ENCODE data around the gene PPBP. TPM values are rescaled to one million over a fixed set of nuclear protein-coding genes. Genes with fewer than 3 reads are reported as not detected.

Gene PPBP, protein sequence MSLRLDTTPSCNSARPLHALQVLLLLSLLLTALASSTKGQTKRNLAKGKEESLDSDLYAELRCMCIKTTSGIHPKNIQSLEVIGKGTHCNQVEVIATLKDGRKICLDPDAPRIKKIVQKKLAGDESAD
- 1 to 10 TPM in 9 of 12 donors, under 1 TPM in 1, not detected in 2; 0.96 to 7.8 (median 3.1) TPM for polyA plus RNA-seq (ENCODE audit: insufficient read length in 12 of 12)
- long read RNA-seq, donor 1: 0 reads
- long read RNA-seq, donor 2, partial matches to known transcripts: 0 of 2 reads
- long read RNA-seq, donor 2, other reads (novel, unspliced or antisense): 0 of 2 reads
- long read RNA-seq, donor 3: 0 reads
- long read RNA-seq, donor 4: 0 reads
- long read RNA-seq, donor 5, partial matches to known transcripts: 0 of 2 reads
- long read RNA-seq, donor 5, other reads (novel, unspliced or antisense): 0 of 2 reads
- long read RNA-seq, donor 6: 0 reads
- long read RNA-seq, donor 7: 0 reads
- long read RNA-seq, donor 8, partial matches to known transcripts: 0 of 2 reads
- long read RNA-seq, donor 8, other reads (novel, unspliced or antisense): 0 of 2 reads
- long read RNA-seq, donor 9, transcript PPBP-201 (3 exons, 715 nt): major isoform, 8 of 8 reads
- long read RNA-seq, donor 9, partial matches to known transcripts: 0 of 8 reads
- long read RNA-seq, donor 9, other reads (novel, unspliced or antisense): 0 of 8 reads
- long read RNA-seq, donor 10, partial matches to known transcripts: 0 of 2 reads
- long read RNA-seq, donor 10, other reads (novel, unspliced or antisense): 0 of 2 reads
- long read RNA-seq, donor 11, partial matches to known transcripts: 0 of 3 reads
- long read RNA-seq, donor 11, other reads (novel, unspliced or antisense): 0 of 3 reads

DNA sequence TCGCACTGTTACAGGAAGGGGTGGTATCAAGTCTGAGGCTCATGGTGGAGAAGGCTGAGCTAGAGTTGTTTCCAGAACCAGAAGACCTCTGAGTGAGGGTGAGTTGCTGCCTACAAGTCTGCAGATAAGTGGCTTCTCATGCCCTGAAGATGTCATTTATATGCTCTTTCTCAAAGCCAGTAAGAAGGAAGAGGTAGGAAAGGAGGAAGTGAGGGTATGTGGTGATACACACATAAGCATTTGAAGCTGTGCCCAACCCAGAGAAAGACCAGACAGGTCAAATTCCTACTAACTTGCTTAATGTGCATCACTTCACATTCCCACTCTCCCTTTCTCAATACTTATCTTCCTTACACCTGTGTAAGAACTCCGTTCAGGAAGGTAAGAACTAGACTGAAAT lies at the start of gene PPBP:
Gene PPBP (minus strand): TSS at position 130 of the 400 bp plus-strand sequence. CDS start 87 bp downstream, at position 43.
- DNase-seq: no peak

DNA sequence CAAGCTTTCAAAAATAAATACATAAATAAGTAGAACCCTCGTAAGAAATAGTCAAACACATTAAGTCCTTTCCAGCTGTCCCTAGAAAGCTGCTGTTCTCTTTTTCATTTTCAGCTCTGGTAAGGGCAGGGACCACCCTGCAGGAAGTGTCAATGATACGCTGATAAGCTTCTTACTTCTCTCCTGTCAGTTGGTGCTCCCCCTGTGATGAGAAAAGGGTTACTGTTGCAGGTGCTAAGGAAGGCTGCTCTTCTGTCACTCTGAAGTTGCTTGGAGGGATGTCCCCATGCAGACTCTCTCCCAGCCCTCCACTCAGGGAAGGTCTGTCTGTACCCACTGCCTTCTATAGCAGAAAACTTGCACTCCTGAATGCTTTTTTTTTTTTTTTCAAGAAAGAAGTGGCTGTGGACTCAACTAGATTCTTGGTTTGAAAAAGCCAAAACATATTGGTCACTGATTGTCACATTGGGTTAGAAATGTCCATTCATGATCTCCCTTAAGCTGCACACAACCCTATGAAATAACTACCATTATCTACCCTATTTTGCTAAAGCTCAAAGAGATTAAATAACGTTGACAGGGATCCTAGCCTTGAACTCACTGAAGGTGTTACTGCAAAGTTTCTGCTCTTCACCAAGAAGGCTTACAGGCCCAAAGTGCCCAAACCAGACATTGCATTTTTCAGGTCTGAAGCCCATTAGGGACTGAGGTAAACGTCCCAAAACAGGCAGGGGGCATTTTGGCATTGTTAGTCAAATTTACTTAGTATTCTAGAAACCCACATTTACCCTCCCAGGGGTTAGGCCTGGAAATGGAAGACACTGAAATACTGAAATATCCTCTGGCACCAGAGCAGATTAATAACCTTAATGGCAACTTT lies 49.3 kb upstream of the PPBP start:
- no peak for DNase-seq

DNA sequence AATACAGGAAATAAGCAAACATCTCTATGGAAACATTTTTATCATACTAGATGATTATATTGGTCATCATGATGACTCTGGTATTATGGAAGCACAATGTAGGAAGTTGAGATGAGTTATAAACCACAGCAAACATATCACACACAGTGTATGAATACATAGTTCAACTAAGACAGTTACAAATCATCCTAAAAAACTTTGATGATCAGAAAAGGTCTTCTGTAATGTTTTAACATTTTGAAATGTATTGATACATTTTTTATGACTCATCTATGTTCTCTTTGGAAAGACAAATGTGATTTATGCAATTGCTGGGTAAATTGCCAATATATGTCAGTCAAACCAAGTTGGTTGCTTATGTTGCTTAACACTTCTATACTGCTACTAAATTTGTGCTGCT lies 45.7 kb upstream of the PPBP start:
- no peak for DNase-seq

DNA sequence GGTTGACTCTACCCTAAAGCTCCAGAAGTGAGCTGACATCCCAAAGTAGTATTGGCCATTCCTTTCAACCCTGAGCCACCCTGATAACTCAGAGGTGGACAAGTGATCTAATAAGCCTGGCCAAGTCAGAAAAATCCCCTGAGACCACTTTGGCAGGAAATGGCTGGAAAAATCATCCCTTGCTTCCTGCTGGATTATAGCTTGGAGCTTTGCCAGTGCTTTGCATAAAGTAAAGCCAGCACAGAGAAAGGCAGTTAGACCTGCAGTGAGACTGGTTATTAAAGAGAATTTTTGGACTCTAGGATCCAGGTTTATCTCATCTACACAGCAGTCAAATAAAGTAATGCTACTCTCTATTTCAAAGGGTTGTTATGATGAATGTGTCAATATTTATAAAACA lies 44.1 kb upstream of the PPBP start:
- no peak for DNase-seq

DNA sequence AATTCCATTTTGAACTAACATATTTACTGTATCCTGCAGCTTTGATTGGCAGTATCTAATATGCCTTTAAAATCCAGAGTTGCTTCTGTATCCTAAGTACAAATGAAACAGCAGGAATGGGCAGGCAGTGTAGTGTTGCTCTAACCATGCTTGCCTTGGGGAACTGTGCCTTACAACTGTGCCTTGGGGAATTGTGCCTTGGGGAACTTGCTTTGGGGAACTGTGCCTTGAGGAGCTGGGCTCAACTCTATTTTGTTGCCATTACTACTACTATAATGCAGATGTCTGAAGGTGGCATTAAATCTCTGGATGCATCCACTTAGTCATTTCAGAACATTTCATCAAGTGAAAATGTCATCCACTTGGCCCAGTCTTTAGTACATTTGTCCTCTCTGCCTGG lies 43.6 kb upstream of the PPBP start:
- DNase-seq: no peak

DNA sequence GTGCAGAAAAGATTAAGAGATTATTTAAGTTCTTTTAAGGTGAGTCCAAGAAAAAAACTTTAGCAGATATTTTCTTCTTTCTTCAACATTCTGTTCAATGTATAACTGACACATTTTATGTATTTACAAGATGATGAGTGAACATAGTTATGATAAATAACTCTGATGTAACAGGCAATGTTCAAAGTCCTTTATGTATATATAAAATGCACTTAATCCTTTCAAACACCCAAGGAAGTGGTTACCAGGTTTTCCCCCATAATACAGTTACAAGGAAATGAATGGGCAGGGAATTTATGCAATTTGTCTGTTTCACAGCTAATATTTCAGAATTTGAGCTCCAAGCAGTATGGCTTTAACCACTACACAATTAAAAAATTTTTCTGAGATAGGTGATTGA lies 42.3 kb upstream of the PPBP start:
- DNase-seq: no peak

DNA sequence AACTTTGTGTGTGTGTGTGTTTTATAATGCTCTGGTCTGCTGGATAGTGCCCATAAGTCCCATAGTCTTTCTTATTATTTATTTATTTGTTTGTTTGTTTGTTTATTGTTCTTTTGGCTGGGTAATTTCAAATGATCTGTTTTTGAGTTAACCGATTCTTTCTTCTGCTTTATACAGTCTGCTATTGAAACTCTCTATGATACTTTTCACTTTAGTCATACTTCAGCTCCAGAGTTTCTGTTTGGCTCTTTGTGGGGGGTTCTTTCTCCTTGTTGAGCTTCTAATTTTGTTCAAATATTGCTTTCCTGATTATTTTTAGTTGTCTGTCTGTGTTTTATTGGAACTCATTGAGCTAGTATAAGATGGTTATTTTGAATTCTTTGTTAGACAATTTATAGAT lies 40.5 kb upstream of the PPBP start:
- DNase-seq: no peak

DNA sequence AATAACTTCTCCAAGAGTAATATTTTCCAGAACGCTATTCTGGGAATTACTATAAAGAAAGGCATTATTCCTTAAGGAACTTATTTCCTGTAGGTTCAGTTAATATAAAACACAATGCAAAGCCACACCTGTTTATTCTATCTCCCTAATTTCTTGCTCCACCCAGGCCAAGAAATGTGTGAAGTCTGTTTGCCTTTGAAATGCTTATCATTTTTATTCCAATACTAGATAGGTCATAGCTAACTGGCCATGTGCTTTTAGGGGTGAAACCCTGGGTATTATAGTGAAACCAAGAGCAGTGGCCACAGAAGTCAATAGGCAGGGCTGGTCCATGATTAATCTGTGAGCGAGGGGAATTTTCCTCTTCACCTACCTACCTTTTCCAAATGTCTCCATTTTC lies 35.7 kb upstream of the PPBP start:
- DNase-seq: no peak

DNA sequence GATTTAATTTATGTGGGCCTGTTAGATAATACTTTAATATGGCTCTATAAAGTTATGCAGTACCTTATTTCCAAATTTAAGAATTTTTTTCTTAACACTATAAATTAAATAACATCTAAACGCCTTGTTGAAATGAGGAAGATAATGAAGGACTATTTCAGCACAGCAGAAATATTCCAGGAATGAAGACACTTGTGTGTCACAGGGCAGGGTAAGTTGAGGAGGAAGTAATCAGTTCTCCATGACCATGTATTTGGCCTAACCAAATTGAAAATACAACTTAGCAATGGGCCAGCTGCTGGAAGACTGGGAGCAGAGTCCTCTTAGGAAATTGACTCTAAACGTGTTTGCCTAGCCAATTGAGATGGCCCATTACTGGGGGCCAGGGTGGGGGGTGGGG lies 33.6 kb upstream of the PPBP start:
- DNase-seq: no peak

DNA sequence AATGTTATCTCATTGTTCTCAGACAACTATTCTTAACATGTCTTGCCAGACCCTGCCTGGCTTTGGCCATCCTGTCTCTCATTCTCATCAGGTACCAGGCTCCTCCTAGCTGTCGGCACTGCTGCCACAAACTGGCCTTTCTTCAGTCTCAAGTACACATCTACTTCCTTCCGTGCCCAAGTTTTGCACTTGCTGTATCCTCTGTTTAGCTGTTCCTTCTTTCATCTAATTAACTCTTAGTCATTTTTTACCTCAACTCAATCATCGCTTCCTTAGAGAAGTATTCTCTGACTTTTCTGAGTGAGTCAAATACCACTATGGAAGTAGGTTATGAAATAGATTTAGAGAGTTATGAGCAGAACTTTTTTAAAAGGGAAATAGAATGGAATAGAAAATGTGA lies 30.8 kb upstream of the PPBP start:
- DNase-seq: no peak

DNA sequence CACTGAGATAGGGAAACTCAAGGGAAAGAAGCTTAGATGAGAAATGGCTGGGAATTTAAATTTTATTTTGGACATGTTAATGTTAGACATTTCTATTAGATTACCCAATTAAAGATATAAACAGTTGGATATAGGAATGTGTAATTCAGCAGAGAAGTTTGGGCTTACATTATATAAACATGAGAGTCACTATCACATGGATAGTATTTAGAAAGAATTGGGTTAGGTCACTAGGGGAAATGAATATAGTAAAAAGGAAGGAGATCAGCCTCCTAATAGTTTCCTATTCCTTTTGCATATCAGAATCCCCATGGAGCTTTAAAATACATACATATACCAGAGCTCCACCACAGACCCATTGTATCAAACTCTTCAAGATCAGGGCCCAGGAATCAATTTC lies 30.1 kb upstream of the PPBP start:
- DNase-seq: no peak

DNA sequence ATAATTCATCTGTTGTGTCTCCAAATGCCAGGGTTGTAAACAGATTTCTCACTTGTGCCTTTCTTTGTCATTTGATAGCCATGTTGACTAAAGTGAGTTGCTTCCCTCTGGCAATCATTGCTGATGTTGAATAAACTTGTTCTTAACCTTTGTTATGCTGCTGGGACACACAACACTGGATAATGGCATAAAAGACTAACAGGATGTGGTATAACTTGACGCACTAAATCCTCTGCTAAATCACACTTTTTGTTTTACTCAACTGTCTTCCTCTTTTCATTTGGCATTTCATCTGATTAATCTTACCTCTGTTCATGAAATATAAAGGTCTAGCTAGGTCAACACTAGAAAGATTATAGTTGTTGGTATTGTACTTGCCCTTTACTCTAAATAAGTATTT lies 28.1 kb upstream of the PPBP start:
- no peak for DNase-seq

DNA sequence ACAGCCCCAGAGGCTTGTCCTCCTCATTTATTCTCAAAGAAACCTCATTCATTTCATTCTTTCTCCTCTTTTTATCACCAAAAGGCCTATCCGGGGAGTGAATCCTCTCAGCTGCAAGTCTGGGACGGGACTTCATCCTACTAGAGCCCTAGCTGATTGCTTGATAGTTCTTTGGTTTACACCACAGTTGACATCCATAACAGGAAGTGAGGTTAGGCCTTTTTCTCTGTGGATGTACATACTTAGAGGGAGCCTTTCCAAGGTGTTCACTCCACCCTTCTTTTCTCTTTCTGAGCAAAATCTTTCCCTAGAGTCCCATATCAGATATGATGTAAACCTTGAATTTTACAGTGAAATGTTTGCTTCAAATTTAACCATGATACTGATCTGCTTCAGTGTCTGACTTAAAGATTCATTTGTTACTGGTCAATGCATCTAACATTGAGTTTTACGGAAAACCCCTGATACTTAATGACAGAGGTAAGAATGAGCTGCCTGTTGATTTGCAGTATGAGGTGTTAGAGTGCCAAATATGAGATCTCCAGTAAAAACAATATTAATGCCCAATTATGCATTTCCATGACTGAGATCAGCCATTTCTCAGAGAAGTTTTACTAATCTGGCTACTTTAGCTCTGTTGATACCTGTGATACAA lies 27.3 kb upstream of the PPBP start:
- DNase-seq: no peak

DNA sequence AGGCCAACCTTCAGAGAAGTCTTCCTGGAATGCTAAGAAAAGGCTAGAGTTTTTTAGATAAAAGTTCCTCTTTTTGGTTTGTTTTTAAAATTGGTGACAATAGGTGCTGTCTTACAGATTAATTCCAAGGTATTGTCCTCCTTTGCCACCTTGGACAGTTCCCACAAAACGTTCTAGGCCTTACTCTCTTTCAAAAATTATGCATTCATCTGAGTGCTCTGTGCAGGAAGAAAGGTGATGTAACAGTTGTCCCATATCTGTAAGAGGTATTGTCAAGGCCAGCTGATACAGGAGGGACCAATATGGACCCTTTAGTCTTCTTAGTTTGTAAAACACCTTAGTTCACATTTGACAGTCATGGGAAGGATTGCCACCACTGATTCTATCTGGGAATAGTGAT lies 26.3 kb upstream of the PPBP start:
- no peak for DNase-seq

DNA sequence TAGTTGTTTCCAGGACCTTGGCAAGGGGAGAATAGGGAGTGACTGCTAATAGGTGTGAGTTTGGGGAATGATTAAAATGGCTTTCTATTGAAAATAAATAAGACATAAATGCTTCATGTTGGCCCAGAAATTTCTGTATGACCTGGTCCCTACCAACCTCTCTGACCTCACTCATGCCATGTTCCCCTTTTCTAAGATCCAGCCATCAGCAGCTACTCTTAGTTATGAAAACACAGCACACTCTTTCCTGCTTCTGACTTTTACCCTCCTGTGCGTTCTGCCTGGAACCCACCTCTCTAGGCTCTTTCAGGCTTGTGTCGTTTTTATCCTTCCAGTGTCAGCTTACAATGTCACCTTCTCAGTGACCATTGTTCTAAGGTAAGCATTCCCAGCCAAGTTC lies 25.3 kb upstream of the PPBP start:
- DNase-seq: no peak

DNA sequence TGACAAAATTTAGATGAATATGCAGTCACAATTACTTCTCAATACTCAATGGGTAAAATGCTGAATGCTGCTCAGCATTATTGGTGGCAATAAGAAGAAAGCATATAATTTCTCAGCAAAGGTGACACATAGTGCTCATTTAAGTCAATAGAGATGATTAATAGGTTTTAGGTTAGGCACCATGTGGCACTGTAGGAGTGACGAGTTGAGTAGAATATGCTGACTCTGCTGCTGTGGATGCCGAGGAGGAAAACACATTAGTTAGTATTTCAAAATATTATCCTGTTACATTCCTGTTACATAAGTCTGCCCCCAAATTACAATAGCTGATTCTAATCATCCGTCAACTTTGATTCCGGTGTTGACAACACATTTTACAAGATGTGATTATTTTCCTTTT lies 24.1 kb upstream of the PPBP start:
- no peak for DNase-seq

DNA sequence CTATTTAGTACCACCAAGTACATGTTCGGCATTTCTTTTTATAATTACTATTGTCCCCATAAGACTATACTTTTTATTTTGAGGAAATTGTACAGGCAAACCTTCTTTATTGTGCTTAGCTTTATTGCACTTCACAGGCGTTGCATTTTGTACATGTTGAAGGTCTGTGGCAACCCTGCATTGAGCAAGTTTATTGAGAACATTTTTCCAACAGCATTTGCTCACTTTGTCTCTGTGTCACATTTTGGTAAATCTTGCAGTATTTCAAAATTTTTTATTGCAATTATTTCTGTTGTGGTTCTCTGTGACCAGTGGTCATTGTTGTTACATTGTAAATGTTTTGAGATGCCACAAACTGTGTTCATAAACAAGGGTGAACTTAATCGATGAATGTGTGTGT lies 21.3 kb upstream of the PPBP start:
- DNase-seq: no peak

DNA sequence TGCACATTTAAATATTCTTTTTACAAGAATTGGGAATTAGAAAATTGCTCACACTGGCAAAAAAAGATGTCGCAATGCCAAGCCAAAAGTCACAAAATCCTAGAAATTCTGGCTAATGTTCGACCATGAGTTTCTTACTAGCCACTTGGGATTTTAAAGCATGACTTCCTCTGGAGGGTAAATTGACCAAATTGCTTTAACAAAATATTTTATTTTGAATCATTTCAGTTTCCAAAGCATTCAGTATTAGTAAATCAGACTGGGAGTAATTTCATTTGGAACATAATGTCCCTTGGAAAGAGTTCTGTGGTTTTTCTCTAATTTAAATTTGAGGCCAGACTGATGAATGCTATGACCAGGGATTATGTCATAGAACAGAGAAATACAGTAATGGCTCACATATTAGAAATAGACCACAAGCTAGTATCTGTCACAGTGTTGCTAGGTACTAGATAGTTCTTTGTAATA lies 18.1 kb upstream of the PPBP start:
- DNase-seq: no peak

DNA sequence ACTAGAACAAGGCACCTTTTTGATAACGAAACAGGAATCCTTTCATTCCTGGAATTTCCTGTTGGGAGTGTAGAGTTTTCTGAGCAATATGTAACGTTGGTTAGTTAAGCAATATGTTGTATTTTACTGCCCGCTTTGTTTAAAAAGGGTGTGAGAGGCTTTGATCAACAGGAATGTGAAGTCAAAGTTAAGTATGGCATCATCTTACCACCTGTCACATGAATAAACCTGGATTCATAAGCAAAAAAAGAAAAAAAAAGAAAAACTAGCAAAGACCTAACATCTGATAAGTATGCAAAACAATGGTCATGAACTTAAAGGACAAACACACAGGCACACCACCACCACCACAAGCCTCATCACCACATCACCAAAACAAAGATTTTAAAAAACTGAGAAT lies 17.5 kb upstream of the PPBP start:
- no peak for DNase-seq

DNA sequence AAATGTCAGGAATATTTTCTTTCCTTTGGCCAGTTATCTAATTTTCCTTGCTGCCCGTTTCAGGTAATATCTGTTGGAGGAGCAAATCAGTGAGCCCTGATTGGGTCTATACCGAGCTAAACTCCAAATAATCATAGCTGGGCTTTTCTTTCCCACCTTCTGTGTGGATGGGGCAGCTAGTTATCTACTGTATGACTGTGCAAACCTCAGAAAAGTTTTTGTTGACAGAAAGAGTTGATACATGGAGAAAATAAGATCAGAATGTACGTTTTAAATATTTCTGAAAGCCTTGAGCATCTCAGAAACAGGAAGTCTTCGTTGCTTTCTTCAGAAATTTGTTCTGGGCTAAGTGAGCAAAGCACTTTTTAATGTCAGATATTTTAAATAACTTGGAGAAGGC lies 16.7 kb upstream of the PPBP start:
- no peak for DNase-seq

DNA sequence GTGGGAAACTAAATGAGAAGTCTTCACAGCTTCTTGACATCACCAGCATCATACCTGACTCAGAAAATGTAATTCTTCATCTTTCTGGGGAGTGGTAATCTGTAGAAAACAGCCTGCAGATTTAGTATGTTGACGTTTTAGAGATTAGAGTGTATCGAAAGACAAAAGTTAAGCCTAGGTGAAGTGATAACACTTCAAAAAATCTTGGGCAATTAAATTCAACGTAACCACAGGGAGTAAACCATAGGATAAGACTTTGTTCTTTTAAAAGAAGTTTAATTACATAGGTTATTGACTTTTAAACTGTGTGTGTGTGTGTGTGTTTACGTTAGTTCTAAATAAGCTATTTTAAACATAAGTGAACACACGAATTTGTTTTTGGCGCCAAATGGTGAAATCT lies 12.3 kb upstream of the PPBP start:
- no peak for DNase-seq
